GM19372 (cell line): ENCODE data around the gene CSNK2B.

ENCODE experiments used
- ATAC-seq: cut with Tn5 transposase; IDR thresholded peaks from one replicate; pipeline ENCODE4 v1.9.1; 2021; ENCODE audit warnings: mild to moderate bottlenecking, low read depth, moderate library complexity; ENCODE audit not compliant: unreplicated experiment

CSNK2B gene

DNA sequence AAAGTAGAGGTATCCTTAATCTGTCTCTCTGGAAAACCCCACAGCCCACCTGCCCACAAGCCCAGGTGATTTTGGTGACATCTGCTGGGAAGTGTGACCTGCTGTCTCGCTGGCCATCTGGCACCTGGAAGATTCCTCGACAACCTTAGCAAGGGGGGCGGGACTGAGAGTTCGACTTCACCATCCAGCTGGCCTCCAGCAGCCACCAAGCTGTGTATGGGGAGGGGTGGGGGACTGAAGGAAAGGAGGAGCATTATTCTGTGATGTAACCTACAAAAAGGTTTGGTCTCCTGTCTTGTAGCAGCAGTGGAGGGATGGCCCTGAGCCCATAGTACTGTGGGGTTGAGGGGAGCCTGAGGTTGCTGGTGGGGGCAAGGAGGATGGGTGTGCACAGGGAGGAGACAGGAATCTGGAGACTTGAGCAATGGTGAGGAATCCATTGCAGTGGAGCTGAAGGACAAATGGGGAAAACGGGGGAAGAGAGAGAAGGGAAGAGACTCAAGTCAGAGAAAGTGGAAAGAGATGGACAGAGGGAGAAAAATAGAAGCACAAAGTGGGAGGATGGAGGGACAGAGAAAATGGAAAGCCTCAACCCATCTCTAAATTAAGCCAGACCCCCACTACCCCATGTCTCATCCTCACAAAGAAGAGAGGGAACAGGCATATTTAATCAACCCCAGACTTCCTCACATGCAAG is 44.8 kb downstream of the CSNK2B start:
- ATAC-seq, result no peak

DNA sequence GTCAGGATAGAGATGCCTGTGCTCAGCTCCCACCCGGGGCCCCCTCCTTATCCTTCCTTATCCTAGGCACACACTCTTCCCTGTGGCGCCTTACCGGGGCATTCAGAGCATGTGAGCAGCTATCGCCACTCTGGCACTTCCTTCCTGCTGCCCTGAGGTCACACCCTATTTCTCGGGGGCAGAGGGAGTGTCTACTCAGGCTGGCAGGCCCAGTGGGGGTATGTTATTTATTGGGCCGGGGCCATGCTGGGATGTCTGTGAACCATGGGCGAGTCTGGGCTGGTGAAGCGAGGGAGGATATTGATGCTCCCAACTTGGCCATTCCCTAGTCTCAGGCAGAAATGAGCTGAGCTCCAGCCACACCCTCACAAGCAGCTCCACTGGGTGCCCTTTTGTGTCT is 45.4 kb downstream of the CSNK2B start:
- ATAC-seq, result no peak

DNA sequence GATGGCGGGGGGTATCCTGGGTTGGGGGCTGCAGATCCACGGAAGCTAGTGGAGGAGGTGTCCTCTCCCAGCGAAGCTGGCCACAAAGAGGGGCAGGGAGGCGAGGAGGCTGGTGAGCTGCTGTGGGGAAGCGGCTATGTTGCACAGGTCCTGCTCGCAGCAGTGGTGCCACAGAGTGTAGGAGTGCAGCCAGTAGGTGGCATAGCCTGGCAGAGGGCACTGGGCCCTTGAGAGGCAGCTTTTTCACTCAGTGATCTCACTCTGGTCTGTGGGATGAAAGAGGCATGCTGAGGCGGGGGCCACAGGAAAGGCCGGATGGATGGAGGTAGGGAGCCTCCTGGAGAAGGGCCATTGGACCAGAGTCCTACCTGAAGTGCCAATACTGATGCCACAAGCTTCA is 46.4 kb downstream of the CSNK2B start:
- no peak for ATAC-seq

DNA sequence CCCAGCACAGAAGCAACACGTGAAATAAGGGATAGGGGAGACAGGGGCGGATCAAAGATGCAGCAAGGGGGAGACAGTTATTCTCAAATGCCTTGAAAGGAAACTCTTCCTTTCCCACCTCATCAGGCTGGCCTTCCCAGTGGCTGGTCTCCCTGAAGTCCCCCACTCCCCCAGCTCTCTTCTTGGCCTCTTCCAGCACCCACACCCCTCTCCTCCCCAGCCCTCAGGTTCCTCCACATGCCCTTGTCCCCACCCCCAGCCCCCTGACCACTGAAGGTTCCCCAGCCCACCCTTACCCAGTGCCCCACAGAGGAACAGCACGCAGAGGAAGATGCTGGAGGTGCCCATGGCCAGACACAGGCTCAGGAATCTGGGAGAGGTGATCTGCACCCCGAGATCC is 47.6 kb downstream of the CSNK2B start:
- ATAC-seq, result no peak

DNA sequence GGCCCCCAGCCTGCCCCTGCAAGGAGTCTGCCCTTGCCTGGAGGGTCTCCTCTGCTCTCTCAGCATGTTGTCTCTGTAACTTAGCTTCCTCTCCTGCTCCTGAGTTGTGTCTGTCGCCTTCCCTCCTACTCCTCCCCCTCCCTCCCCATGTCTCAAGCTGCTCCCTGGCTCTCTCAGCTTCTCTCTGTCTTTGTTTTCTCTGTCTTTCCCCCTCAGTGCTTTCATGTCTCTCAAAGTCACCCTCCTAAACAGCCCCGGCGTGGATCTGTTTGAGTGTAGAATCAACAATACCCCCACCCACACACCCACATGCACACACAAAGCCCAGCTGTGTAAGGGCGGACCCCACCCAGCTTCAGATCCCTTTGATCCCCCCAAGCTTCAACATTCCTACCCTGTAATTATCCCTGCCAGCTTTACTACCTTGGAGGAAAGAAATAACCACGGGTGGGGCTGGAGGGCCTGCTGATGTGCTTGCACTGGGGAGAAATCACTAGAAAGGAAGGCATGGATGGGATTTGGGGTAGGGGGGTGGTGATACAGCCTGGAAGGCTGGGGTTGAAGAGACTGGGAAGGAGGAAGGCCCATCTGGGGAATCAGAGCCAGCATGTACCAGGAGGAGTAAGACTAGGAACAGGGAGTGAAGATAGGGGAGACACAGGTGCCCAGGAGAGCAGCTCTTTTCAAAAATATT is 48.3 kb downstream of the CSNK2B start:
- no peak for ATAC-seq

DNA sequence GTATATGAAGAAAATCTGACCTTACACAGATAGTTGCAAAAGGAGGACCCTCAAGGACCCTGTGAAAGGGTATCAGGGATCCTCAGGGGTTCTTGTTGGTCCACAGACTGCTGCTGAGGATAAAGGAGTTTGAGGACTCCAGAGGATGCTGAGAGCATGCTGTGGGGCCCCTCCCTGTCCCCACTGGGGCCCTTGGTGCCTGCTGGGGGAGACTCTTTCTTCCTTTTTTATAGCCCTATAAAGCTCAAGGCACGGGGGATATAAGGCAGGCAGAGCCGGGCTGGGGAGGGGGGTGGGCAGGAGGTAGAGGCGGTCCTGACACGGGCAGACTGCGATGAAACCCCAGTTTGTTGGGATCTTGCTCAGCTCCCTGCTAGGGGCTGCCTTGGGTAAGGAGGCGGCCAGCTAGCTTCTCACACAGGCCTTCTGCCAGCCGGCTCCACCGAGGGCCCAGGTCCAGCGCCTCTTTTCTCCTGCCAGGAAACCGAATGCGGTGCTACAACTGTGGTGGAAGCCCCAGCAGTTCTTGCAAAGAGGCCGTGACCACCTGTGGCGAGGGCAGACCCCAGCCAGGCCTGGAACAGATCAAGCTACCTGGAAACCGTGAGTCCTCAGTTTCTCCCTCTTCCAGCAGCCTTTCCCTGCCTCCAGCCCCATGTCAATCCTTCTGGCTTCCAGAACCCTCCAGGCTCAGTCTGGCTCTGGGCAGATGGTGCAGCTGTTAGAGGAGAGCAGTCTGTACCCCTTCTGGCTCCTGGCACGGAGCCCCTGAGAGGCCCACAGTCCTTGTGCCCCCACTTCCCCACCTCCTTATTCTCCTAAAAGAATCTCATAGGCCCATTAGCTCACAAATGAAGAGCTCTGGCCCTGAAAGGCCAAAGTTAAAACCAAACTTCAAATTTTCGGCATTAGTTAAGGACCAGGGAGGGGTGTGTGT is 49.4 kb downstream of the CSNK2B start, which contains the start of gene LY6G6D:
Gene LY6G6D, plus strand, starts transcription at position 327 of the 937 bp plus-strand sequence. Its CDS starts 8 bp downstream, at position 335.
- no peak for ATAC-seq

DNA sequence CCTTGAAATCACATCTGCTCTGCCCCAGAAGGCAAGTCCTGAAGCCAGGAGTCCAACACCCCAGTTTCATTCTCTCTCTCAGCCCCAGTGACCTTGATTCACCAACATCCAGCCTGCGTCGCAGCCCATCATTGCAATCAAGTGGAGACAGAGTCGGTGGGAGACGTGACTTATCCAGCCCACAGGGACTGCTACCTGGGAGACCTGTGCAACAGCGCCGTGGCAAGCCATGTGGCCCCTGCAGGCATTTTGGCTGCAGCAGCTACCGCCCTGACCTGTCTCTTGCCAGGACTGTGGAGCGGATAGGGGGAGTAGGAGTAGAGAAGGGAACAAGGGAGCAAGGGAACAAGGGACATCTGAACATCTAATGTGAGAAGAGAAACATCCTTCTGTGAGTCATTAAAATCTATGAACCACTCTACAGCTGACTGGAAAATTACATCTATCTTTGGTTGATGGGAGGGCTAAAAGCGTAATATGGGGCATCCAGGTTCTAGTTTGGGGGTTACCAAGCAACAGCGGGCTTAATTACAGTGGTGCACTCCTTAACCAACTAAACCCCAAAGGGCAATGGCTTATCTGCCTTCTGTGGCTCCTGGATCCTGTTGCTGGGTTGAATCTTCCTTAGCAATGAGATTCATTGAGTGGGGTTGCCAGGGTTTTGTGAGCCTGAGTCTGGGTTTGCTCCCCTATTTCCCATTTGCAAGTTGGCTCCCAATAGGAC is 51.8 kb downstream of the CSNK2B start:
- ATAC-seq, result no peak

DNA sequence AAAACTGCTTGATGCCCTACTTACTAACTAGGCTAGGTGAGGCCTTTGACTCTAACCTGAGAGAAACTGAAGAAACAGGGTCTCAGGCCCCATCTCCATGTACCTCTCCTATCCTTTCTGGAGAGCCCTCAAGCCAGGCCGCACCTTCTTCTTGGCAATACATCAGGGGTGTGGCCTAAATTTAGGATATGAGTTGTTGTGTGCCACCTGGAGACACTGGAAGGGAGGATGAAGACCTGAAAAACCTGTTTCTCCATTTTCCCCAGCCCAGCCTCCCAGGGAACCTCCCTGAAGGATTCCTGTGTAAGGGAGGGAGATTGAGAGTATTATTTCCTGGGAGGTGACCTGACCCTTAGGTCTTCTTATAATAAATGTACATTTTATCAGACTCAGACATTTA is 52.4 kb downstream of the CSNK2B start:
- no peak for ATAC-seq

DNA sequence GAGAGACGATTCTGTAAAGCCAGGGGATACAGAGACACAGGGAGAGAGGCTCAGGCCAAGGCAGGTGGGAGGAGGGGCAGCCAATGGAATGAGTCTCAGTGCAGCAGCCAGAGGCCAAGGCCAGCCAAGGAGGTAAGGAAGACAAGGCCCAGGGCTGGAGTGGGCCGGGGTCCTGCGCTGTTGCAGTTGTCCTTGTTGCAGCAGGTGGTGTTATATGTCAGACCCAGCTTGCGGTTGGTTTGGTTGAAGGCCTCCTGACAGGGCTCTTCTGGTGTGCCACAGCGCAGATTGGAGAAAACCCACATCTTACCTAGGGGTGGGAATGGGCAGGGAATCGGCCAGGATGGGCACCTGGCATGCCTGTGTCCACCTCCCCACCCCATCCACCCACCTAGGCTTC is 53.1 kb downstream of the CSNK2B start:
- no peak for ATAC-seq
